SKM-1 treated with dmso at 0.1 percent for 144 hours (cell line): ENCODE data around the gene MAP3K14.
"Not testable (repeated sequence)": the region's sequence is repeated elsewhere in the genome, so short reads cannot be mapped to it uniquely, and the experiment has no call there.

Source experiments
- DNase-seq: peaks from one replicate; lab custom pipeline; 2025; ENCODE audit not compliant: unreplicated experiment; lab: John Stamatoyannopoulos, UW

Gene MAP3K14

GRCh38 chr17:45316434-45317110, at the start of gene MAP3K14:
MAP3K14 (minus strand) TSS chr17:45317020; CDS start chr17:45290745, 26,275 bp downstream.
- peak; percentile 67 for DNase-seq

GRCh38 chr17:45366049-45366448, 49.2 kb upstream of the MAP3K14 start:
- DNase-seq = no peak

- DNase-seq = no peak
Observed at GRCh38 chr17:45364531-45365390, 47.9 kb upstream of the MAP3K14 start.

GRCh38 chr17:45363498-45363897, 46.7 kb upstream of the MAP3K14 start:
- no peak for DNase-seq

- DNase-seq = no peak
Observed at GRCh38 chr17:45361976-45362375, 45.2 kb upstream of the MAP3K14 start.

GRCh38 chr17:45361451-45361850, 44.6 kb upstream of the MAP3K14 start:
- DNase-seq = no peak

- no peak for DNase-seq
Observed at GRCh38 chr17:45357364-45357997, 40.7 kb upstream of the MAP3K14 start.

GRCh38 chr17:45355087-45355486, 38.3 kb upstream of the MAP3K14 start:
- no peak for DNase-seq

GRCh38 chr17:45353043-45353442, 36.2 kb upstream of the MAP3K14 start:
- peak; percentile 22 for DNase-seq

GRCh38 chr17:45351831-45352230, 35.0 kb upstream of the MAP3K14 start:
- DNase-seq = no peak

GRCh38 chr17:45347444-45347843, 30.6 kb upstream of the MAP3K14 start:
- no peak for DNase-seq

- no peak for DNase-seq
Observed at GRCh38 chr17:45346216-45347015, 29.6 kb upstream of the MAP3K14 start.

GRCh38 chr17:45345554-45346215, 28.9 kb upstream of the MAP3K14 start:
- no peak for DNase-seq

GRCh38 chr17:45345246-45345553, 28.4 kb upstream of the MAP3K14 start:
- DNase-seq = no peak

- DNase-seq = not testable (repeated sequence)
Observed at GRCh38 chr17:45343967-45344664, 27.3 kb upstream of the MAP3K14 start.

GRCh38 chr17:45342871-45343526, 26.2 kb upstream of the MAP3K14 start:
- no peak for DNase-seq

GRCh38 chr17:45342306-45342705, 25.5 kb upstream of the MAP3K14 start:
- no peak for DNase-seq

- no peak for DNase-seq
Observed at GRCh38 chr17:45341533-45342158, 24.8 kb upstream of the MAP3K14 start.
